SH-SY5Y (cell line): ENCODE data around the gene CACNA1A.

Experiments
- GATA2 ChIP-seq: IDR thresholded peaks from 2 replicates; pipeline ENCODE4 v1.6.1; 2011; ENCODE audit warnings: mild to moderate bottlenecking, low read depth, low read length
- GATA3 ChIP-seq: IDR thresholded peaks from 2 replicates; pipeline ENCODE4 v1.6.1; 2011; ENCODE audit warnings: low read depth, mild to moderate bottlenecking, low read length, moderate library complexity

DNA sequence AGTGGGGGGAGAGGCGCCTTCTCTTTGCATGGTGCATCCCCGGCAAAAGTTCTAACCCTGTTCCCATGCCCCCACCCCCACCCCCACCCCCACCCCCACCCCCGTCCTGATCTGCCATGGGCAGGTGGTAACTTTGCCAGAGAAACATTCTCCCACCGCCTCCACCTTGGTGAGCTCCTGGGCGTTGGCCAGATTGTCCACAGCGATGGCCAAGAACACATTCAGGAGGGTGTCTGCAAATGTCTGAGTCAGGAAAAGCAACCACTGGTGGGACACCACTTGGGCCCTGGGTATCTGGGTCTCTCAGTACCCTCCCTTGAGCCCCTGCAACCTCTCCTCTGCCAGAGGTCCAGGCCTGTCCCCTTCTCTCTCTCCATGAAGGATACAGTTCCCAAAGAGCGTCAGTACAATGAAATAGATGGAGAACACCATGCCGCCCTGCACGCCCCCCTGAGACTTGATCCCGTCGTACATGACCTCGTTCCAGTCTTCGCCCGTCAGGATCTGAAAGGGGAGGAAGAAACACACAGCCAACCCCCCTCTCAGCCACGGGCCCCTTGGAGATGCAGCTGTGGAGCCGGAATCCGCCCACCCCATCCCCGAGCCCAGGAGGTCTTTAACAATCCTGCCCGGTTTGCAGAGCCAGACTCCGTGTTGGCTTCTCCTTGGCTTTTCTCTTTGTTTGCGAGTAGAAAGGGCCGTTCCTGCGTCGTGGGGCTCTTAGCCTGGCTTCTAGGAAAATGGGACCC, 202.7 kb downstream of the CACNA1A start:
- TF ChIP-seq GATA2 (no peak), GATA3 (no peak)
